Fibroblast of lung (primary cell): Measurements from ENCODE around the gene CD300LB.

Experiments used
- EZH2 ChIP-seq: IDR thresholded peaks from 2 replicates; pipeline ENCODE4 v1.5.1; 2012; ENCODE audit warnings: low read length, control low read depth, mild to moderate bottlenecking; ENCODE audit errors: missing control alignments
- TF ChIP-seq, protein P1 (sequence below), 2 donors: IDR thresholded peaks in 1 of 2; conservative IDR thresholded peaks in 1 of 2; 1 replicate in 1 of 2; 2 replicates in 1 of 2; pipeline ENCODE4 v1.5.1; 2011 to 2012; ENCODE audit warnings: low read length in 2 of 2, control low read depth in 1 of 2, inconsistent platforms in 1 of 2, low read depth in 1 of 2, mild to moderate bottlenecking in 1 of 2

DNA sequence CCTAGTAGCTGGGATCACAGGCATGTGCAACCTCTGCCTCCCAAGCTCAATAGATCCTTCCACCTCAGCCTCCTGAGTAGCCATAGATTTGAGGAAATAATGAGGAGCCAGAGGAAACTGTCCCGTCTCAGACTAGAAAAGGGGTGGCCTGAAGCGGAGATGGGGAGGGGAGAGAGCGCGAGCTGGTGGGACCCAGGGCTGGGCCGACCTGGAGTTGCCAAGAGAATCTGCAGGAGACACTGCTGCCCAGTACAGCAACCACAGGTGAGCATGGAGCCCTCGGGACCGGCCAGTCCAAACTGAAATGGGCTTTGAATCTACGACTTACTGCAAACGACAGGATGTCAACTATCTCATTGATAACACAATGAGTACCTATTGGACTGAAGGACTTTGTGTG is 40.6 kb downstream of the CD300LB start:
- TF ChIP-seq, protein P1, sequence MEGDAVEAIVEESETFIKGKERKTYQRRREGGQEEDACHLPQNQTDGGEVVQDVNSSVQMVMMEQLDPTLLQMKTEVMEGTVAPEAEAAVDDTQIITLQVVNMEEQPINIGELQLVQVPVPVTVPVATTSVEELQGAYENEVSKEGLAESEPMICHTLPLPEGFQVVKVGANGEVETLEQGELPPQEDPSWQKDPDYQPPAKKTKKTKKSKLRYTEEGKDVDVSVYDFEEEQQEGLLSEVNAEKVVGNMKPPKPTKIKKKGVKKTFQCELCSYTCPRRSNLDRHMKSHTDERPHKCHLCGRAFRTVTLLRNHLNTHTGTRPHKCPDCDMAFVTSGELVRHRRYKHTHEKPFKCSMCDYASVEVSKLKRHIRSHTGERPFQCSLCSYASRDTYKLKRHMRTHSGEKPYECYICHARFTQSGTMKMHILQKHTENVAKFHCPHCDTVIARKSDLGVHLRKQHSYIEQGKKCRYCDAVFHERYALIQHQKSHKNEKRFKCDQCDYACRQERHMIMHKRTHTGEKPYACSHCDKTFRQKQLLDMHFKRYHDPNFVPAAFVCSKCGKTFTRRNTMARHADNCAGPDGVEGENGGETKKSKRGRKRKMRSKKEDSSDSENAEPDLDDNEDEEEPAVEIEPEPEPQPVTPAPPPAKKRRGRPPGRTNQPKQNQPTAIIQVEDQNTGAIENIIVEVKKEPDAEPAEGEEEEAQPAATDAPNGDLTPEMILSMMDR (conservative IDR thresholded peaks at IDR 0.05 in 1 of 2, IDR thresholded peaks at IDR 0.05 in 1 of 2; ENCODE audit: low read depth in 1 of 2, low read length in 2 of 2) = no peak
- no peak for TF ChIP-seq EZH2
